ENCODE data around the gene FADD.

FADD gene

GRCh38 chr11:70242885-70243284 is 39.8 kb downstream of the FADD start:
- ATAC-seq, result no peak
- TF ChIP-seq TSHZ2 (CRISPR knock-in tag; IDR thresholded peaks at IDR 0.05) (no peak), TOX (CRISPR knock-in tag; IDR thresholded peaks at IDR 0.05; ENCODE audit: borderline replicate concordance) (no peak), RARB (CRISPR knock-in tag; IDR thresholded peaks at IDR 0.05) (no peak), GLIS3 (CRISPR knock-in tag; IDR thresholded peaks at IDR 0.05) (no peak), CSDC2 (CRISPR knock-in tag; IDR thresholded peaks at IDR 0.05) (no peak), ARNTL (CRISPR knock-in tag; IDR thresholded peaks at IDR 0.05; ENCODE audit: borderline replicate concordance, low read depth) (no peak), TCF4 (CRISPR knock-in tag; IDR thresholded peaks at IDR 0.05; ENCODE audit: borderline replicate concordance) (no peak), PPARA (CRISPR knock-in tag; IDR thresholded peaks at IDR 0.05; ENCODE audit: borderline replicate concordance) (no peak), ZNF565 (CRISPR knock-in tag; conservative IDR thresholded peaks at IDR 0.05; ENCODE audit: low read depth) (no peak), PATZ1 (CRISPR knock-in tag; IDR thresholded peaks at IDR 0.05; ENCODE audit: borderline replicate concordance) (no peak), ZFP30 (CRISPR knock-in tag; IDR thresholded peaks at IDR 0.05) (no peak), ZFP3 (CRISPR knock-in tag; IDR thresholded peaks at IDR 0.05) (no peak), OSR1 (CRISPR knock-in tag; IDR thresholded peaks at IDR 0.05) (no peak), CREB5 (CRISPR knock-in tag; IDR thresholded peaks at IDR 0.05; ENCODE audit: low read depth) (no peak), POU6F1 (CRISPR knock-in tag; IDR thresholded peaks at IDR 0.05; ENCODE audit: borderline replicate concordance, low read depth) (no peak), SNAI2 (CRISPR knock-in tag; IDR thresholded peaks at IDR 0.05) (no peak), ESRRG (CRISPR knock-in tag; IDR thresholded peaks at IDR 0.05) (no peak)

- no peak for ATAC-seq
- TF ChIP-seq ARNTL (CRISPR knock-in tag; IDR thresholded peaks at IDR 0.05; ENCODE audit: borderline replicate concordance, low read depth) (no peak), ESRRG (CRISPR knock-in tag; IDR thresholded peaks at IDR 0.05) (no peak), POU6F1 (CRISPR knock-in tag; IDR thresholded peaks at IDR 0.05; ENCODE audit: borderline replicate concordance, low read depth) (no peak), CSRNP3 (CRISPR knock-in tag; IDR thresholded peaks at IDR 0.05) (no peak), TCF4 (CRISPR knock-in tag; IDR thresholded peaks at IDR 0.05; ENCODE audit: borderline replicate concordance) (no peak), CREB5 (CRISPR knock-in tag; IDR thresholded peaks at IDR 0.05; ENCODE audit: low read depth) (no peak), ZNF70 (CRISPR knock-in tag; IDR thresholded peaks at IDR 0.05) (no peak), OSR1 (CRISPR knock-in tag; IDR thresholded peaks at IDR 0.05) (no peak), PPARA (CRISPR knock-in tag; IDR thresholded peaks at IDR 0.05; ENCODE audit: borderline replicate concordance) (no peak), TSHZ2 (CRISPR knock-in tag; IDR thresholded peaks at IDR 0.05) (no peak), ZFP30 (CRISPR knock-in tag; IDR thresholded peaks at IDR 0.05) (no peak), RARB (CRISPR knock-in tag; IDR thresholded peaks at IDR 0.05) (no peak), ZFP3 (CRISPR knock-in tag; IDR thresholded peaks at IDR 0.05) (no peak), ISL1 (CRISPR knock-in tag; IDR thresholded peaks at IDR 0.05) (no peak)
These were observed 41.0 kb downstream of the FADD start for GRCh38 chr11:70243912-70244652.
